Upper lobe of right lung (tissue), 1 donor: Measurements from ENCODE around the gene CYB5R3. TPM values are rescaled to one million over a fixed set of nuclear protein-coding genes. Genes with fewer than 3 reads are reported as not detected.
A peak's percentile ranks its signal among the peaks of the same experiment; 100 is the strongest.

Experiments used
- ATAC-seq: fragments of 200-7000 bp; cut with Tn5 transposase; one replicate; pipeline ENCODE4 v1.9.1; 2020; ENCODE audit warnings: mild to moderate bottlenecking, moderate library complexity
- DNase-seq: peaks from one replicate; pipeline ENCODE4 v3.0.0-alpha.2; 2020
- H3K27ac ChIP-seq: fragments of 200-600 bp; one replicate; pipeline ENCODE4 v1.8.0; 2022
- H3K27me3 ChIP-seq: fragments of 200-600 bp; one replicate; pipeline ENCODE4 v1.8.0; 2022; ENCODE audit warnings: mild to moderate bottlenecking
- H3K36me3 ChIP-seq: fragments of 200-600 bp; one replicate; pipeline ENCODE4 v1.8.0; 2022
- H3K4me1 ChIP-seq: fragments of 200-600 bp; one replicate; pipeline ENCODE4 v1.8.0; 2022
- H3K4me3 ChIP-seq: fragments of 200-600 bp; one replicate; pipeline ENCODE4 v1.8.0; 2022; ENCODE audit warnings: mild to moderate bottlenecking
- H3K9me3 ChIP-seq: fragments of 200-600 bp; one replicate; pipeline ENCODE4 v1.8.0; 2022
- intact Hi-C: fragments of 100-400 bp; cut with DNase I; formaldehyde crosslinking; loops from one replicate; pipeline ENCODE4 v1.11.0; 2022
- total RNA-seq: library from RNA; stranded (reverse); fragmentation: NEBNext Ultra II Directional; extraction: Animal tissue kit (Norgen Biotek cat#: 25700); gene quantifications from one replicate; pipeline ENCODE4 v1.2.1, GENCODE V29; 2021
- TF ChIP-seq, protein P1 (sequence below): fragments of 200-600 bp; IDR thresholded peaks from one replicate; pipeline ENCODE4 v1.8.0; 2022; ENCODE audit warnings: antibody characterized with exemption
- donor health status: DM: no; HTN: yes; CAD: no; lungs with severe emphysema.

CYB5R3 gene
- total RNA-seq, 1 donor from 2014 or later = 251 TPM

DNA sequence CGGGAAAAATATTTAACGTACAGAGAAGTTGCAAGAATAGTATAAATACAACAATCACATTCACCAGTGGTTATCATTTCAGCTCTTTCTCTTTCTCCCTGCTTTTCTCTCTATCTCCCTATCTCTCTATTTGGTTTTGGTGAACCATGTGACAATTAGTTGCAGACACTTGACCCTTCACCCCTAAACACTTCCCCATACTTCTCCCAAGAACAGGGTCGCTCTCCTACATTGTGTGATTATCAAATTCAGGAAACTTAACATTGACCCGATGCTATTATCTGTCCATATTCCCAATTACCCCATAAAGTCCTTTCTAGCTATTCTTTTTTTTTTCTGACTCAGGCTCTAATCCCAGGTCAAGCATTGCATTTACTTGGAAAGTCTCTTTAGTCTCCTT, 4.8 kb upstream of the CYB5R3 start:
- no peaks in the 10 kb centered on the region for H3K4me1 ChIP-seq
- intact Hi-C loops = loop anchor here (10.0 kb wide), 2 partner anchors 61 to 161 kb away; no protein-coding TSS in a partner anchor
- no peak overlapping the region for H3K4me3 ChIP-seq
- H3K27ac ChIP-seq = no peak overlapping the region
- no peaks in the 10 kb centered on the region for H3K36me3 ChIP-seq
- no peaks in the 10 kb centered on the region for H3K27me3 ChIP-seq
- H3K9me3 ChIP-seq = no peaks in the 10 kb centered on the region
- TF ChIP-seq, protein P1, sequence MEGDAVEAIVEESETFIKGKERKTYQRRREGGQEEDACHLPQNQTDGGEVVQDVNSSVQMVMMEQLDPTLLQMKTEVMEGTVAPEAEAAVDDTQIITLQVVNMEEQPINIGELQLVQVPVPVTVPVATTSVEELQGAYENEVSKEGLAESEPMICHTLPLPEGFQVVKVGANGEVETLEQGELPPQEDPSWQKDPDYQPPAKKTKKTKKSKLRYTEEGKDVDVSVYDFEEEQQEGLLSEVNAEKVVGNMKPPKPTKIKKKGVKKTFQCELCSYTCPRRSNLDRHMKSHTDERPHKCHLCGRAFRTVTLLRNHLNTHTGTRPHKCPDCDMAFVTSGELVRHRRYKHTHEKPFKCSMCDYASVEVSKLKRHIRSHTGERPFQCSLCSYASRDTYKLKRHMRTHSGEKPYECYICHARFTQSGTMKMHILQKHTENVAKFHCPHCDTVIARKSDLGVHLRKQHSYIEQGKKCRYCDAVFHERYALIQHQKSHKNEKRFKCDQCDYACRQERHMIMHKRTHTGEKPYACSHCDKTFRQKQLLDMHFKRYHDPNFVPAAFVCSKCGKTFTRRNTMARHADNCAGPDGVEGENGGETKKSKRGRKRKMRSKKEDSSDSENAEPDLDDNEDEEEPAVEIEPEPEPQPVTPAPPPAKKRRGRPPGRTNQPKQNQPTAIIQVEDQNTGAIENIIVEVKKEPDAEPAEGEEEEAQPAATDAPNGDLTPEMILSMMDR = no peak
- ATAC-seq (no peak), DNase-seq (no peak)

DNA sequence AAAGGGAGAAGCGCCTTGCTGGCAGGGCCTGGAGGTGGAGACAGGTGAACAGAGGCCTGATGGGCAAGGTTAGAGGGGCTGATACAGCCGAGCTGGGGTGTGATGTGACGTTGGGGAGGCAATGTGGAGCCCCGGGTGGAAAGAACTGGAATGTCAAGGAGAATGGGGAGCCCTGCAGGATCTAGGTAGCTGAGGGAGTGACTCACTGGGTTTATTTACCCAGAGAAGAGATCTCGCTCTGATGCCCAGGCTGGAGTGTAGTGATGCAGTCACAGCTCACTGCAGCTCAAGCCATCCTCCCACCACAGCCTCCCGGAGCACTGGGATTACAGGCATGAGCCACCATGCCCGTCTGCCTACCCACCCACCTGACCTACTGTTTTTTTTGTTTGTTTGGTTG, 1.9 kb upstream of the CYB5R3 start:
- no peaks in the 10 kb centered on the region for H3K27me3 ChIP-seq
- no peak overlapping the region for H3K4me3 ChIP-seq
- intact Hi-C loops = loop anchor here (10.0 kb wide), 2 partner anchors 64 to 164 kb away; no protein-coding TSS in a partner anchor
- no peak for DNase-seq
- no peaks in the 10 kb centered on the region for H3K36me3 ChIP-seq
- no peak for ATAC-seq
- TF ChIP-seq, protein P1 = no peak
- no peaks in the 10 kb centered on the region for H3K9me3 ChIP-seq
- peaks cover 24% of the 10 kb centered on the region for H3K4me1 ChIP-seq
- H3K27ac ChIP-seq = no peak overlapping the region

DNA sequence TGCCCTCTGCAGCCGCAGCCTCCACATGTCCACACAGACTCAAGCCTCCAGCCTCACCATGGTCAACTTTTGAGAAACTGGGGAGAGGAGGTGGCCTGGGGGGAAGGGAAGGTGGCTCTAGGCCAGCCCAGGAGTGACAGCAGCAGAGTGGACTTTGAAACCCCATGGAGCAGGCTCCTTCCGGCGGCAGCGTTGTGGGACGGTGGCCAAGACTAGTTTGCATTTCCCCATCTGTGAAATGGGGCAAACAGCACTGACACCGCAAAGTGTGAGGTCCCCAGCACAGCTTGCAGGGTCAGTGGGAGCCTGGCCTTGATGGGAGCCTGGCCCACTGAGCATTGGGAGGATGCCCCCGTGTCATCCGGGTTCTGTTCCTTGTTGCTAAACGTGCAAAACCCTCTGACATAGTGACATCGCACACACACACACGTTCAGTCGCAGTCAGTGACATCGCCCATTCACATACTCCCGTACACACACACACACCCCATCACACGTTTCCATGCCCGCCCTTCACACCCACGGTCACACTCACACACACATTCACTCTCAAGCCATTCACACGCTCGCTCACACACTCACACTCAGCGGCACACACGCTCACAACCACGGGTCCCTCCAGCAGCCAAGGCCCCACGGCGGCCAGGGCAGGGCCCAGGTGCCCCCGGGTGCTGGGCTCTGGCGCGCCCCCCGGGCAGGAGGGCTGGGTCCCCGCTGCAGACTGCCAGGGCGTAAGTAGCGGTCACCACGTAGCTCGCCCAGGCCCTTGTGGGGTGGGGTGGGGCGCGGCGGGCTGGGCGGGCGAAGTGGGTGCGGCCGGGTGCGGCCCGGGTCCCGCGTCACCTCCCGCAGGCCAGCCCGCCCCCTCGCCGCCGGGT, 585 bp downstream of the CYB5R3 start:
- H3K9me3 ChIP-seq = no peaks in the 10 kb centered on the region
- H3K4me3 ChIP-seq = peak overlapping the region; percentile 93
- no peaks in the 10 kb centered on the region for H3K27me3 ChIP-seq
- intact Hi-C loops = no loop called here
- DNase-seq = peak; percentile 87
- H3K4me1 ChIP-seq = peaks cover 49% of the 10 kb centered on the region
- TF ChIP-seq, protein P1 = no peak
- no peaks in the 10 kb centered on the region for H3K36me3 ChIP-seq
- H3K27ac ChIP-seq = peak overlapping the region; percentile 92
- peak; percentile 65 for ATAC-seq

DNA sequence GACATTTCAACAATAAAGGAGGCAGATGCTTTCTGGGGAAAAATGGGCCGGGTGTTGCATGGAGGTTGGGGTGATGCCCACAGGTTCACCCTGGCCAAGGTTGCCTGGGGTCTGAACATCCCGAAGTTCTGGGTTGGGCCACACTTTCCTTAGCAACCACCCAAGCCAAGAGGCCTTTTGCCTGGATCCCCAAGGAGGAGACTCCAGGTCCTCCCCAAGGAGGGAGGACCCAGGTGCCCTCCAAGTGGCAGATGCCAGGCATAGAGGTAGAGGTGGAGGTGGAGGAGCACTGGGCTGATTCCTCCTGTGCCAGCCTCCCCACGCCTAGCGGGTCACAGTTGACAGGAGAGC, 1.2 kb downstream of the CYB5R3 start:
- Histone ChIP-seq H3K9me3 (no peaks in the 10 kb centered on the region), H3K36me3 (no peaks in the 10 kb centered on the region), H3K27ac (peak overlapping the region; percentile 92), H3K4me3 (peak overlapping the region; percentile 93), H3K4me1 (peaks cover 55% of the 10 kb centered on the region), H3K27me3 (no peaks in the 10 kb centered on the region)
- intact Hi-C loops = no loop called here
- no peak for ATAC-seq
- no peak for DNase-seq
- TF ChIP-seq, protein P1 = no peak

DNA sequence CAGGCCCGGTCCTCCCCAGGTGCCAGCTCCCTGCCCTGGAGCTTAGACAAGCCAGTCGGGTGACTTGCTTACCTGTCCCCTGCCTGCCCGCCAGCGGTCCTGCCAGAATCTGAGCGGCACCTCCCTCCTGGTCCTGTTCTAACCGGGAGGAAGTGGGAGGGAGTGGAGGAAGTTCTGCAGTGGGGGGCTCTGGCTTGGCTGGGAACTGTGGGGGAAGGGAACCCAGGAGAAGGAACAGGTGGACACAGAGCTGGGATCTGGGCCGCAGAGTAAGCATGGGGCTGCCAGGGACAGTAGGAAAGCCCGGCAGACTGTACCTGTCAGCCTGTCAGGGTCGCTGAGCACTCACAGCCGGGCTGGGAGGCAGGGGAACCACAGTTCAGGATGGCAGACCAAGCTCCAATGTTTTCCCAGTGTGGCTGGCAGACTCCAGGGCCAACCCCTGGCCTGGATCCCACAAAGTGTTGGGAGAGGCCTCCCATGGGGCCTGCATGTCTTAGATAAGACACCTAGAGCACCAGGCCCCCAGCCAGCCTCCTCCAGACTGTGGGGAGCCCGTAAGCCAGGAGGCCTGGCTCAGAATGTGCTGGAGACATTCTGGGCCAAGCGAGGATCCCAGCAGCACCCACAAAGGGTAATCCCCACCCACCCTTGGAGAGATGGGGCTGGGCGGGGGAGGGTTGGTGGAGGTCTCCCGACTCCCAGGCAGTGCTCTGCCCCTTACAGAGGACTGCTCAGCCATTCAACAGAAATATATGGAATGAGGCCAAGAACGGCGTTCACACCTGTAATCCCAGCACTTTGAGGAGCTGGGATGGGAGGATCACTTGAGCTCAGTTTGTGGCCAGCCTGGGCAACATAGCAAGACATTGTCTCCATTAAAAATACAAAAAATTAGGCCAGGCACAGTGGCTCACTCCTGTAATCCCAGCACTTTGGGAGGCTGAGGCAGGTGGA, 2.3 kb downstream of the CYB5R3 start:
- H3K36me3 ChIP-seq = no peaks in the 10 kb centered on the region
- H3K4me1 ChIP-seq = peaks cover 60% of the 10 kb centered on the region
- DNase-seq (peak; percentile 78), ATAC-seq (no peak)
- TF ChIP-seq, protein P1 = no peak
- peak overlapping the region; percentile 92 for H3K27ac ChIP-seq
- no peaks in the 10 kb centered on the region for H3K27me3 ChIP-seq
- intact Hi-C loops = no loop called here
- H3K4me3 ChIP-seq = peak overlapping the region; percentile 42
- no peaks in the 10 kb centered on the region for H3K9me3 ChIP-seq
